IgD-negative memory B cell (primary cell): Measurements from ENCODE around the gene C5orf63. TPM values are rescaled to one million over a fixed set of nuclear protein-coding genes. Genes with fewer than 3 reads are reported as not detected.
"Not testable (repeated sequence)": the region's sequence is repeated elsewhere in the genome, so short reads cannot be mapped to it uniquely, and the experiment has no call there.

Source experiments
- H3K27ac Mint-ChIP-seq, 3 donors: one replicate each; pipeline ENCODE4 v1.8.0; 2020 to 2022; ENCODE audit warnings: mild to moderate bottlenecking in 3 of 3, mixed read lengths in 3 of 3, moderate library complexity in 1 of 3
- H3K27me3 Mint-ChIP-seq: one replicate; pipeline ENCODE4 v1.8.0; 2021; ENCODE audit warnings: mixed read lengths
- H3K36me3 Mint-ChIP-seq: one replicate; pipeline ENCODE4 v1.8.0; 2020; ENCODE audit warnings: mild to moderate bottlenecking, mixed read lengths
- H3K4me1 Mint-ChIP-seq, 3 donors: one replicate each; pipeline ENCODE4 v1.8.0; 2020 to 2022; ENCODE audit warnings: mixed read lengths in 3 of 3, mild to moderate bottlenecking in 1 of 3
- H3K4me3 Mint-ChIP-seq, 4 donors: one replicate each; pipeline ENCODE4 v1.8.0; 2020 to 2022; ENCODE audit warnings: mild to moderate bottlenecking in 4 of 4, mixed read lengths in 4 of 4, moderate library complexity in 3 of 4
- H3K9me3 Mint-ChIP-seq, 3 donors: one replicate each; pipeline ENCODE4 v1.8.0; 2020 to 2021; ENCODE audit warnings: mixed read lengths in 3 of 3, mild to moderate bottlenecking in 1 of 3
- polyA plus RNA-seq: library from polyadenylated mRNA; unstranded; fragments of 300-500 nt; fragmentation: Illumina TruSeq; gene quantifications from one replicate; pipeline ENCODE4 v1.2.3, GENCODE V29; 2021

Gene C5orf63
- polyA plus RNA-seq, 1 donor from 2014 or later = 11.1 TPM

GRCh38 chr5:127012916-127013315 is 60.4 kb downstream of the C5orf63 start:
- H3K9me3 Mint-ChIP-seq = peaks cover 0 to 2% (median 0%) of the 10 kb centered on the region in 3 donors
- peaks cover 2% of the 10 kb centered on the region for H3K27me3 Mint-ChIP-seq
- H3K4me1 Mint-ChIP-seq = peaks cover 37 to 50% (median 46%) of the 10 kb centered on the region in 3 donors
- peaks cover 6% of the 10 kb centered on the region for H3K36me3 Mint-ChIP-seq
- peak overlapping the region in 2 of 4 donors; percentile 21 to 76 for H3K4me3 Mint-ChIP-seq
- no peak overlapping the region for H3K27ac Mint-ChIP-seq

- Mint-ChIP-seq H3K27me3 (peaks cover 2% of the 10 kb centered on the region), H3K27ac (no peak overlapping the region), H3K4me1 (peaks cover 34 to 50% (median 45%) of the 10 kb centered on the region in 3 donors), H3K4me3 (peak overlapping the region in 1 of 4 donors; percentile 50), H3K36me3 (peaks cover 6% of the 10 kb centered on the region), H3K9me3 (peaks cover 0 to 2% (median 0%) of the 10 kb centered on the region in 3 donors)
Observed at GRCh38 chr5:127011961-127012644, 61.2 kb downstream of the C5orf63 start.

GRCh38 chr5:127011153-127011552 is 62.1 kb downstream of the C5orf63 start:
- Mint-ChIP-seq H3K36me3 (peaks cover 4% of the 10 kb centered on the region), H3K27me3 (peaks cover 2% of the 10 kb centered on the region), H3K27ac (no peak overlapping the region), H3K4me1 (peaks cover 34 to 55% (median 44%) of the 10 kb centered on the region in 3 donors), H3K4me3 (no peak overlapping the region), H3K9me3 (no peaks in the 10 kb centered on the region)

GRCh38 chr5:127010362-127010761 is 62.9 kb downstream of the C5orf63 start:
- Mint-ChIP-seq H3K27me3 (peaks cover 2% of the 10 kb centered on the region), H3K4me1 (peaks cover 37 to 53% (median 43%) of the 10 kb centered on the region in 3 donors), H3K27ac (no peak overlapping the region)

GRCh38 chr5:127009784-127010183 is 63.5 kb downstream of the C5orf63 start:
- no peak overlapping the region for H3K27ac Mint-ChIP-seq
- H3K4me3 Mint-ChIP-seq = no peak overlapping the region
- peaks cover 40 to 52% (median 41%) of the 10 kb centered on the region in 3 donors for H3K4me1 Mint-ChIP-seq
- H3K9me3 Mint-ChIP-seq = no peaks in the 10 kb centered on the region
- peaks cover 2% of the 10 kb centered on the region for H3K27me3 Mint-ChIP-seq
- peaks cover 7% of the 10 kb centered on the region for H3K36me3 Mint-ChIP-seq

More at GRCh38 chr5:127010362-127010761, 62.9 kb downstream of the C5orf63 start:
- Mint-ChIP-seq H3K9me3 (no peaks in the 10 kb centered on the region), H3K36me3 (peaks cover 7% of the 10 kb centered on the region), H3K4me3 (no peak overlapping the region)

GRCh38 chr5:127008300-127008975 is 64.9 kb downstream of the C5orf63 start:
- Mint-ChIP-seq H3K9me3 (no peaks in the 10 kb centered on the region), H3K4me3 (no peak overlapping the region), H3K27ac (no peak overlapping the region), H3K4me1 (peaks cover 32 to 51% (median 35%) of the 10 kb centered on the region in 3 donors), H3K27me3 (no peaks in the 10 kb centered on the region), H3K36me3 (peaks cover 7% of the 10 kb centered on the region)

- no peak overlapping the region for H3K27ac Mint-ChIP-seq
- H3K9me3 Mint-ChIP-seq = no peaks in the 10 kb centered on the region
- no peak overlapping the region for H3K4me3 Mint-ChIP-seq
- peaks cover 10% of the 10 kb centered on the region for H3K36me3 Mint-ChIP-seq
- peaks cover 28 to 46% (median 28%) of the 10 kb centered on the region in 3 donors for H3K4me1 Mint-ChIP-seq
- H3K27me3 Mint-ChIP-seq = no peaks in the 10 kb centered on the region
Observed at GRCh38 chr5:127007522-127007921, 65.8 kb downstream of the C5orf63 start.

- Mint-ChIP-seq H3K4me3 (no peak overlapping the region), H3K27me3 (no peaks in the 10 kb centered on the region), H3K9me3 (no peaks in the 10 kb centered on the region), H3K36me3 (peaks cover 10% of the 10 kb centered on the region), H3K27ac (no peak overlapping the region), H3K4me1 (peaks cover 21 to 46% (median 25%) of the 10 kb centered on the region in 3 donors)
Observed at GRCh38 chr5:127006744-127007143, 66.6 kb downstream of the C5orf63 start.

- H3K9me3 Mint-ChIP-seq, H3K27ac Mint-ChIP-seq, H3K27me3 Mint-ChIP-seq, H3K36me3 Mint-ChIP-seq, H3K4me3 Mint-ChIP-seq: not testable (repeated sequence)
- peaks cover 18 to 43% (median 19%) of the 10 kb centered on the region in 3 donors for H3K4me1 Mint-ChIP-seq
Observed at GRCh38 chr5:127005282-127005681, 68.0 kb downstream of the C5orf63 start.

- H3K36me3 Mint-ChIP-seq = peaks cover 10% of the 10 kb centered on the region
- no peaks in the 10 kb centered on the region for H3K27me3 Mint-ChIP-seq
- no peak overlapping the region for H3K27ac Mint-ChIP-seq
- peaks cover 17 to 46% (median 19%) of the 10 kb centered on the region in 3 donors for H3K4me1 Mint-ChIP-seq
- no peaks in the 10 kb centered on the region for H3K9me3 Mint-ChIP-seq
- H3K4me3 Mint-ChIP-seq = no peak overlapping the region
Observed at GRCh38 chr5:127004721-127005120, 68.6 kb downstream of the C5orf63 start.

- H3K27me3 Mint-ChIP-seq = no peaks in the 10 kb centered on the region
- peaks cover 21 to 53% (median 22%) of the 10 kb centered on the region in 3 donors for H3K4me1 Mint-ChIP-seq
- H3K36me3 Mint-ChIP-seq = peaks cover 10% of the 10 kb centered on the region
- peak overlapping the region in 1 of 4 donors; percentile 47 for H3K4me3 Mint-ChIP-seq
- H3K27ac Mint-ChIP-seq = no peak overlapping the region
- no peaks in the 10 kb centered on the region for H3K9me3 Mint-ChIP-seq
Observed at GRCh38 chr5:127003798-127004495, 69.4 kb downstream of the C5orf63 start.

GRCh38 chr5:127002390-127002789 is 70.9 kb downstream of the C5orf63 start:
- Mint-ChIP-seq H3K4me1 (peaks cover 22 to 63% (median 32%) of the 10 kb centered on the region in 3 donors), H3K9me3 (no peaks in the 10 kb centered on the region), H3K27me3 (no peaks in the 10 kb centered on the region), H3K4me3 (no peak overlapping the region), H3K27ac (no peak overlapping the region), H3K36me3 (peaks cover 10% of the 10 kb centered on the region)

- no peaks in the 10 kb centered on the region for H3K9me3 Mint-ChIP-seq
- H3K27me3 Mint-ChIP-seq = no peaks in the 10 kb centered on the region
- H3K4me1 Mint-ChIP-seq = peaks cover 22 to 65% (median 36%) of the 10 kb centered on the region in 3 donors
- H3K36me3 Mint-ChIP-seq = peaks cover 10% of the 10 kb centered on the region
- H3K27ac Mint-ChIP-seq = peak overlapping the region in 1 of 3 donors; percentile 13
- no peak overlapping the region for H3K4me3 Mint-ChIP-seq
Observed at GRCh38 chr5:127001621-127002296, 71.5 kb downstream of the C5orf63 start.
